Activated CD8-positive, alpha-beta memory T cell treated with anti-CD3 and anti-CD28 coated beads, Interleukin-2, amount 50 U/mL, for 24 hours (primary cell): Measurements from ENCODE around the gene B4GALNT4.
"Not testable (repeated sequence)": the region's sequence is repeated elsewhere in the genome, so short reads cannot be mapped to it uniquely, and the experiment has no call there.

Experiments used
- DNase-seq: peaks from one replicate; pipeline ENCODE4 v3.0.0-alpha.2; 2020; ENCODE audit errors: extremely low read depth

The B4GALNT4 gene

DNA sequence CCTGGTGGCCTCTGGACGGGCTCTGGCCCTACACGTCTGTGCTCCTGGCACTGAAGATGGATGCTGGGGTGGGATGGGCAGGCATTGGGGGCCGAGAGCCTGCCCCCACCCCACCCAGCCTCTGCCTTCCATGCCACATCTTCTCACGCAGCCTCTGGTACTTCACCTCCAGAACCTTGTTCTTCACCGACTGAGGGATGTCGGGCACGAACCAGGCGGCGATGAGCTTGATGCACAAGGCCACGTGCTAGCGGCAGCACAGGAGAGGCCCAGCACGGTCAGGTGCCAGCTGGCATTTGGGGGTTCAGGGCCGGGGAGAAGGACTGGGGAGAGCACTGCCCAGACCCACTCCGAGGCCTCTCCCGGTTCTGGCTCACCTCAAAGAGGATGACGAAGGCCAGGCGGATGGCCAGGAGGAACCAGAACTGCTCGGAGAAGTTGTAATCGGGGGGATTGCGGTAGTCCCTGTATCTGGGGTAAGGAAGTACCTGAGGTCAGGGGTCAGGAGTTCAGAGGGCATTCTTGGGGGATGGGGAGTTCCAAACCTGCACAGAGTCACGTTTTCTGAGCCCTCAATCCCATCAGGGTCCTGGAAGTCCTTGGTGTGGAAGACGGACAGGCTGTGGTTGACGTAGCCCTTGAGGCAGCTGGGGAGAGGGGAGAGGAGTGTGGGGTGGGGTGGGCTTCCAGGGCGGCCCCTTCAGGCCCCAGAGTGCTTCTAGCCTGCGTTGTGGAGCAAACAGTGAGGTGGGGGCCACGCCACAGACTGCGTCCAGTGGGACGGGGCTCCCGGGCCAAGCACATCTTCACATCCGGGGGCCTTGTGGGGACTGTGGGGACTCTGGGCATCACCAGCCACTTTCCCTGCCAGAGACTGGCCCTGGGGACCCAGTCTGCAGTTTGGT is 49.3 kb downstream of the B4GALNT4 start:
- no peak for DNase-seq

DNA sequence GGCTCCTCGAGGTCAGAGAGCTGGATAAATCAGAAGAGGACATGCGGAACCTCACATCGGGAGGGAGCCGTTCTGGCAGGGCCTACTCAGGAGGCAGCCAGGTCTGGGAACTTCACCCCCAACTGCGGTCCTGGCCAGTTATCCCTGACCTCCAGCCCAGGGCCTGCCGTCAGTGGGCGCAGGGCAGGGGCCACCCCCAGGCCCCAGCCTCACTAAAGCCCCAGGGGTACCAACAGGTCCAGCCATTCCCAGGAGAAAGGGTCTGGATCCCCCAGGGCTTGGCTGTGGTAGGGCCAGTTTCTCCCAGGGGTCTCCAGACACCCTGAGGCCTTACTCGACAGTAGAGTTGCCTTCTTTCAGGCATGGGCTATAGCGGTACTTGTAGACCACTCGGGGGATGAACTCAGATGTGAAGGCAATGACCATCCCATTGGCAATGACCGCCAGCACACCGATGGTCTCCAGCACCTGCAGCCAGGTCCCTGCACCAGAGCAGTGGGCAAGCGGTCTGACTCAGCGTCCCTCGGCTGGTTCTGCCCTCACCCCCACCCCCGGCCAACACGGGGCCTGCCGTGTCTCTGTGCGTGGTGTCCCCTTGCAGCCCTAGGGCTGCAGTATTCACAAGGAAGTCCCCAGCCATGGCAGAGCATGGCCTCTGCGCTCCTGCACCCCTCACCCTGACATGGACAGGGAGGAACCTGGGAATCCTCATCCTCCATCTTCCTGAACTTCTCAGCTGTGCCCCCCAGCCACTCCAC is 50.1 kb downstream of the B4GALNT4 start:
- DNase-seq, result no peak

- no peak for DNase-seq
These were observed 51.0 kb downstream of the B4GALNT4 start for GRCh38 chr11:420054-420910.

GRCh38 chr11:420911-421321 is 51.6 kb downstream of the B4GALNT4 start:
- no peak for DNase-seq

- no peak for DNase-seq
These were observed 53.0 kb downstream of the B4GALNT4 start for GRCh38 chr11:422249-422656.

DNA sequence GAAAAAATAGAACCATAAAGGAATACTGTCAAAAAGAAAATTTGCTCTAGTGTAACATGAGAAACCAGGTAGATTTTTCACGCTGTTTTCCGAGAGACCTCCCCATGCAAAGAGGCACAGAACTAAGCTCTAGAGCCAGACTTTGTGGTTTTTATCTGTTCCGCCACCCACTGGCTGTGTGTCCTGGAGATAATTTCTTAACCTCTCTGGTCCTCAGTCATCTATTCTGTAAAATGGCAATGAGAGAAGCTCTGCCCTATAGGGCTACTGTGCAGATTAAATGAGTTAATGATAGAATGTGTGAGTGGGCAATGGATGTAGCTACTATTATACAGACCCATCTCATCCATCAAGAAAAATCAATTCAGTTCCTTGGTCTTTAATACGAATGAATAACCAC is 54.9 kb downstream of the B4GALNT4 start:
- no peak for DNase-seq

DNA sequence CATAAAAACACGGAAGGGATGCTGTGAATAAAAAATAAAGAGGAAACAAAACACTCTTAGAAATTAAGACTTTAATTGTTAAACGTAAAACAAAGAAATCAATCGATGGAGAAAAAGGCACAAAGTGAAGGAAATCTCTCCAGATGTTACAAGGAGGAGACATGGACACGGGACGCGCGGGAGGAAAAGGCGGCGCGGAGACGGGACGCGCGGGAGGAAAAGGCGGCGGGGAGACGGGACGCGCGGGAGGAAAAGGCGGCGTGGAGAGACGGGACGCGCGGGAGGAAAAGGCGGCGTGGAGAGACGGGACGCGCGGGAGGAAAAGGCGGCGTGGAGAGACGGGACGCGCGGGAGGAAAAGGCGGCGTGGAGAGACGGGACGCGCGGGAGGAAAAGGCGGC is 55.5 kb downstream of the B4GALNT4 start:
- not testable (repeated sequence) for DNase-seq

- no peak for DNase-seq
These were observed 56.0 kb downstream of the B4GALNT4 start for GRCh38 chr11:425301-425700.

DNA sequence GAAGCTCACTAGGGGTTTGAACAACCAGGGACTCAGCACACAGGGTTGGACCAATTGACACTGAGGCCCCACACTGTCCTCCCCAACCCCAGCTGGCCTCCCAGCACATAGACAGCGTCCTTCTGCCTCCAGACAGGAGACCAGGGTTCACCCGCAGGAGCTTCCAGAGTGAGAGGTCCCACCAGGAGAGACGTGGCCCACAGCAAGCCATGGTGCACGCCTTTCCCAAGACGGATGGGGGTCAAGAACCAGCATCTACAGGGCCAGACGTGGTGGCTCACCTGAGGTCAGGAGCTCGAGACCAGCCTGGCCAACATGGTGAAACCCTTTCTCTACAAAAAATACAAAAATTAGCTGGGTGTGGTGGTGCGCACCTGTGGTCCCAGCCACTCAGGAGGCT is 57.6 kb downstream of the B4GALNT4 start:
- DNase-seq, result no peak

DNA sequence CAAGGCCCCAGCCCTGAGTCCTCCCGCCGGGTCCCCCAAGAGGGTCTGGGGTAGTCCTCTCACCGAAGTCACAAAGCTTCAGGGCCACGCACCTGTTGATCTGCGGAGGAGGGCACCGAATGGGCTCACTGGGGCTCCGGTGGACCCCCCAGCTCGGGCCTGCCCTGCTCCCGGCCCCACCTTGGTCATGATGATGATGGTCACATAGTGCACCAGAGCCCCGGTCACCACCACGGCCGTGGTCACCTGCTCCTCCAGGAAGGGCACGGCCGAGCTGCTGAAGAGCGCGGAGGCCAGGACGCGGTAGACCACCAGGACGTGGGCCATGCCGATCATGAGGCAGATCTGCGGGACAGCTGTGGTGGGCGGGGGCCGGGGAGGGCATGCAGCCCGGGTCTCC is 59.0 kb downstream of the B4GALNT4 start:
- DNase-seq, result no peak

GRCh38 chr11:429391-429790 is 60.1 kb downstream of the B4GALNT4 start:
- DNase-seq, result no peak

GRCh38 chr11:429931-430456 is 60.7 kb downstream of the B4GALNT4 start:
- DNase-seq, result no peak
